H4 (cell line): ENCODE measurements around the gene HIRIP3. TPM values are rescaled to one million over a fixed set of nuclear protein-coding genes. Genes with fewer than 3 reads are reported as not detected.
"Not testable (repeated sequence)": the region's sequence is repeated elsewhere in the genome, so short reads cannot be mapped to it uniquely, and the experiment has no call there.

Experiments
- DNase-seq: peaks from one replicate; pipeline ENCODE4 v3.0.0-alpha.2; 2015; ENCODE audit warnings: low spot score
- total RNA-seq: library from RNA; depleted of rRNA; stranded (reverse); fragments of >200 nt; shearing (Covaris generic); gene quantifications from 2 replicates; pipeline ENCODE4 v1.2.3, GENCODE V29; 2014

The HIRIP3 gene
- total RNA-seq, 1 experiment from 2014 or later = 24.8 TPM

GRCh38 chr16:30016555-30017276 lies 21.3 kb upstream of the HIRIP3 start:
- DNase-seq = no peak

GRCh38 chr16:30015450-30015849 lies 20.0 kb upstream of the HIRIP3 start:
- not testable (repeated sequence) for DNase-seq

GRCh38 chr16:30012598-30012997 lies 17.2 kb upstream of the HIRIP3 start:
- not testable (repeated sequence) for DNase-seq

DNA sequence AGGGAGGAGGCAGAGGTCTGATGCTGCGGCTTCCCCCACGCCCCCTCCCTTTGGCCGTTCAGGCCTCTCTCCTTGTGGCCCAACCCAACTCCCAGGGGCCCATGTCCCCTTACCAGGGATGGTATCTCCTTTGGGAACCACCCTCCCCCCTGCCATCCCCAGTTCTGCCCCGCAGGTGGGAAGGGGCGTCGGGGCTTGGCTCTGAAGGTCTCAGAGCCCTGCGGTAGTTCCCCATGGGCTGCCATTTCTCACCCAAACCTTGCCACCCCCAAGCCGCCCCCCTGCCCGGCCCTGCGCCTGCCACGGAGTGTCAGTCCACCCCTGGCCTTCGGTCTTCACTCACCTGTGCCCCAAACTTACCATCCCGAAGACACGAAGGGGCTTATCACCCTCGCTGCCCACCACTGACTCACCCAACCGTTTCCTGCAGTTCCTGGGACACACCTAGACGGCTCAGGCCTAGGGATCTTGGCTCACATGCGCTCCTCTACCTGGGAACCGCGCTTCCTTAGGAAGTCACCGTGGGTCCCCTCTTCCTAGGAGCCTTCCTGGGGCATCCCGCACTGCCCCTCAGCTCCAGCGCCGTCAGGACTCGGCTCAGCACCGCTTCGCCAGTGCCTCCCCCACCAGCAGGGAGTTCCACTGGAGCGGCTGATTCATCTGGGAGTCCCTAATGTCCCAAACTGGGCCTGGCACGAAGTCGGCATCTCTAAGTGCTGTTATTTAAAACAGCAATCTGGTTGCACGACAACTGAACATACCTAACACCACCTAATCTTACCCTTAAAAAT lies 16.5 kb upstream of the HIRIP3 start:
- no peak for DNase-seq

GRCh38 chr16:30010844-30011713 lies 15.7 kb upstream of the HIRIP3 start, which contains the start of gene DOC2A:
Gene DOC2A (minus strand): TSS chr16:30011027. CDS start chr16:30010222, 805 bp downstream.
- DNase-seq = no peak

DNA sequence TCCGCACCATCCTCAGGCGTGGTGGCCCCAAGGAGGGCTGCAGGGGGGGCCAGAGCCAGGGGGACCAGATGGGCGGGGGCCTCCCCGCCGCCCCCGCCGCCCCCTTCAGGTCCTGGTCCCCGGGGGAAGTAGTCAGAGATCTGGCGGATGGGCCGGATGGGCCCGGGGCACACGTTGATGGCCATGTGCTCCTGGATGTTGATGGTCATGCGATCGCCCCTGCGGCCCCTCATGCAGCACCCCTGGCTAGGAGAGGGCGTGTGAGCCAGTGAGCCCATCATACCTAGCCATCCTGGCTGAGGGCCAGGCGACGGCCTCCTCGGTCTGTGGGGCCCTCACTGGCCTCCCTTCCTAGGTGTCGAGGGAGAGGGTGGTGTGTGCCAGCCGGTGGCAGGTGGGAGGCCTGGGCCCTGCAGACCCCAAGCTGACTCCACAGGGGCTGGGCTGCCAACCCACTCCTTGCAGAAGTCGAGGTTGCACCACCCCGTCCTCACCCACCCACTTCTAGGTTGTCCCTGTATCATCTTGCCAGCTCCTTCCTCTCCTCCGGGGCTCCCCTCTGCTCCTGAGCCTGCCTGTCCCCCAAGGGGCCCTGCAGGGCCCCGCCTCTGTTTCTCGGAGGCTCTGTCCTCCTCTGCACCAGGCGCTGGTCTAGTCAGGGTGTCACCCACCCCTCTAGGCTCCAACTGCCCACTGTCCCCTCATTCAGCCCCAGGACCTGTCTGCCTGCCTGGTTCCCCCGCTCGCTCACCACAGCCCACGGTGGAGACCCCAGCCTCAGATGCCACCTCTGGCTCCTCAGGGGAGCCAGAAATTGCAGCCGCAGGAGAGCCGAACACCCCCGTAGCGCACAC lies 14.8 kb upstream of the HIRIP3 start:
- DNase-seq = no peak

- DNase-seq = no peak
Measured at GRCh38 chr16:30009085-30009862, 13.9 kb upstream of the HIRIP3 start.

DNA sequence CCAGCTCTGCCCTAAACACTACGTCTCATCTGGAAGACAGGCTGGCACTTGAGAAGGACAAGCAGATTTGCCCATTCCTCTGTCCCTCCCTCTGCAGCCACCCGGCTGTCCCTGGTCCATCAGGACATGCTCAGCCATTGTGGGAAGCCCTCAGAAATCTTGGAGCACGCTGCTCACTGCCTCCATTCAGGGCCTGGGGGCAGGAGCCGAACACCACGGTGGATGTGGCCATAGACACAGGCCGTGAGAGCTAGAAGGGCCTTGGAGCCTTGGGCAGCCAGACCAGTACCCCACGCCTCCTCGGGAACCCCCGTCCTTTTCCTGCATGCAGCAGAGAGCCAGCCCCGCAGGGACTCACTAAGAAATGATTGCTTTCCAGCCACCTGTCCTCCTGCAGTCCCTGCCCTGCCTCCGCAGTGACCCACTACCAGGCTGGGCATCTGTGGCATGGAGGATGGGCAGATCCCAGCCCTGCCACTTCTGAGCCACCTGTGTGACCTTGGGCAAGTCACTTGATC lies 12.0 kb upstream of the HIRIP3 start:
- no peak for DNase-seq

DNA sequence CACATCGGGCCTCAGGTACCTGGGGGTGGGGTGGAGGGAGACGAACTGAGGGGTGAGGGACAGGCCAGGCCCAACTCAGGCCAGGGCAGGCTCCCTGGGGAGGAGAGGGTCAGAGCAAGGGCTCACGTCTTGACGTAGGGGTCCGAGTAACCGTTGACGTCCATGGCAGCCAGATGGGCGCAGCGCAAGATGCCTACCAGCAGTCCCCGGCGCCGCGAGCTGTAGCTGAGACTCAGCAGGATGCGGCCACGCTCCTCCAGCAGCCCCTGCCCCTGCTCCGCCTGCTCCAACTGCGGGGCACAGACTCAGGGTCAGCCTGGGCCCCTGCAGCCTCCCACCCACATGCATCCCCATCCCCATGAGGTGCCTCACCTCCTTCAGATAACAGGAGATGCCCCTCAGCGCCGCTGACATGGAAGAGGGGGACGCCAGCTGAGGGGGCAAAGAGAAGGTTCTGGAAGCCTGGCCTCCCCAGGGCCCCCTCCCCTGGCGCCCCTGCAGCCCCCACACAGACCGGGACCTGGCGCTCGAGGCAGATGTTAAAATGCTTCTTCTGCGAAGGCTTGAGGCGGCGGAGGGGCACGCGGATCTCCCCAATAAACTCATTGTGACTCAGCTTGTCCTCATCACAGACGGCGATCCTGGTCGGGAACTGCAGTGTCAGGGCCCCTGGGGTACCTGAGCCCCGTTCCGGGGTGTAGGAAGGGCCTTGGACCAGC lies 11.4 kb upstream of the HIRIP3 start:
- no peak for DNase-seq

GRCh38 chr16:30006095-30006473 lies 10.7 kb upstream of the HIRIP3 start:
- DNase-seq = no peak

DNA sequence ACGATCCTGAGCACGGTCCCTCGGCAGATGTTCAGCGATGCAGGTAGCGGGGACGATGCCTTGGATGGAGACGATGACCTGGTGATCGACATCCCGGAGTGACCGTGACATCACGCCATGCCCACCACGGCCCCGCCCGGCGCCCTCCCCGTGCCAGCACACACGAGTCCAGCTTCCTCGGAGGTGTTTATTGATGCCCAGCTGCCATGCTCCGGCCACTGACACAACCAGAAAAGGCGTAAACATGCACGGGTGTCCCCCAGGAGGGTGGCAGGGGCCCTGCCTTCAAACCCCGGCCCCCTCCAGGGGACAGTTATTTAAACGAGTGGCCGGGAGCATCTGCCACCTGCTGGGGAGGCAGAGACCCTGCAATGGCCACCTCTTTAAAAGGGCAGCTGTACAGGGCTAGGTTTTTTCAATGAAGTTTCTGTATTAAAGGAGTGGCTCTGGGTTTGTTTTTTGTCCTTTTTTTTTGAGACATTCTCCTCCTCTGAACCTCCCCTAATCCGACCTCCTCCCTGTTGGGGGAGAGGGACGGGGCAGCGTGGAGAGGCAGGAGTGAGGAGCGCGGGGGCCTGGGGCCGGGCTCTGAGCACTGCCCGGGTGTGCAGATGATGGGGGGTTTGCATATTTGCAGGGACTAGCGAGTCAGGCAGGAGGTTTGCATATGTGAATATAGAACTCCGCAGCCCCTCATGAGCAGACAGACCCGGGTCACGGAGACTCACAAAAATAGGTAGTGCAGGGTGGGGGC lies 10.1 kb upstream of the HIRIP3 start:
- DNase-seq = no peak

- no peak for DNase-seq
Measured at GRCh38 chr16:30004811-30005242, 9.4 kb upstream of the HIRIP3 start.

DNA sequence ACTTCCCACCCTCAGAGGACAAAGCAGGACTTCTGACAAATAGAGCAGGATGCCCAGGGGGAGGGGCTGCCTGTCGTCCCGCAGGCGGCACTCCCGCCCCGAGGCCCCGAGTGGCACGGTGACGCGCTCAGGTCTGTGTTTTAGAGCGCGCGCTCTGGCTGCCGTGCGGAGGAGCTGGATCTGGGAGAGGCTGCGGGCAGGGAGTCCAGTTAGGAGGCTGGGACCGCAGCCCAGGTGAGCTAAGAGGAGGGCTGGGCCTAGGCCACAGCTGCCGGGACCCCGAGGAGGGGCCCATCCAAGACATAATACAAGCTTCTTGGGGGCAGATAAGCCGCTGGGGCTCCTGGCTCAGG lies 9.0 kb upstream of the HIRIP3 start:
- no peak for DNase-seq

- DNase-seq = no peak
Measured at GRCh38 chr16:30003670-30004423, 8.4 kb upstream of the HIRIP3 start.

GRCh38 chr16:30002614-30003346 lies 7.4 kb upstream of the HIRIP3 start:
- DNase-seq = no peak

DNA sequence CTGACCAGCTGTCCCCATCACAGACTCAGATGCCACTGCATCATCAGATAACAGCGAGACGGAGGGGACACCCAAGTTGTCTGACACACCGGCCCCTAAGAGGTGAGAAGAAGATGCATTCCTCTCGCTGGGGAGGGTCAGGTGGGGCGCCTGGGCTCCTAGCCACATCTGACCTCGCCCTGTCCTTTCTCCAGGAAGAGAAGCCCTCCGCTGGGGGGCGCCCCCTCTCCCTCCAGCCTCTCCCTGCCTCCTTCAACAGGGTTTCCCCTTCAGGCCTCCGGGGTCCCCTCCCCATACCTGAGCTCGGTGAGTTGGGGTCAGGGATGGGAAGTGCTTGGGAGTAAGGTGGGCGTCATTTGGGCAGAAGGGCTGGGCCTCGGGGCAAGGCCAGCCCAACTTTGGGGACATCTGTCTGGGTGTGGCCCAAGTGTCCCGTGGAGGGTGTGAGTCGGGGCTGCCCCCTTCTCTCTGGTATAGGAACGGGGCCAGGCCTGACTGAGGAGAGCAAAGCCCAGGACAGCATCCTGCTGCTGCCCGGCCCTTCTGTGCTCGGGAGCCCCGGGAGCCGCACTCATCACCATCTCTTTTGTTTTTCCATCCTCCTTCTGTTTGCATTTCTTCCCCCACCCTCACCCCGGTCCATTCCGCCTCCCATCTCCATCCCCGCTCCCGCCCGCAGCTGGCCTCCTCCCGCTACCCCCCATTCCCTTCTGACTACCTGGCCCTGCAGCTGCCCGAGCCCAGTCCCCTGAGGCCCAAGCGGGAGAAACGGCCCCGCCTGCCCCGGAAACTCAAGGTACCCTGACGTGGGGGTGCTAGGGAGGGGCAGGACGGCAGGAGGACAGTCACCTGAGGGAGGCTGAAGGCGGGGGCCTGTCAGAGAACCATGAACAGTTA lies 5.6 kb upstream of the HIRIP3 start:
- DNase-seq = no peak
